Colonic mucosa (tissue), 4 donors: Measurements from ENCODE around the gene FGF8. TPM values are rescaled to one million over a fixed set of nuclear protein-coding genes. Genes with fewer than 3 reads are reported as not detected.

ENCODE experiments used
- DNase-seq: peaks from one replicate; pipeline ENCODE4 v3.0.0-alpha.2; 2020
- H3K27ac ChIP-seq: fragments of 200-600 bp; one replicate; pipeline ENCODE4 v1.8.0; 2021
- H3K27me3 ChIP-seq: fragments of 200-600 bp; one replicate; pipeline ENCODE4 v1.8.0; 2021
- H3K36me3 ChIP-seq: fragments of 200-600 bp; one replicate; pipeline ENCODE4 v1.8.0; 2021
- H3K4me1 ChIP-seq: fragments of 200-600 bp; one replicate; pipeline ENCODE4 v1.8.0; 2021; ENCODE audit warnings: mild to moderate bottlenecking
- H3K4me3 ChIP-seq: fragments of 200-600 bp; one replicate; pipeline ENCODE4 v1.8.0; 2021
- H3K9ac ChIP-seq, 2 donors: one replicate each; pipeline ENCODE4 v1.7.0; 2013; ENCODE audit warnings: control low read depth in 2 of 2, low read depth in 2 of 2, low read length in 2 of 2
- H3K9me3 ChIP-seq: fragments of 200-600 bp; one replicate; pipeline ENCODE4 v1.8.0; 2021
- CTCF ChIP-seq: fragments of 200-600 bp; IDR thresholded peaks from one replicate; pipeline ENCODE4 v1.8.0; 2022; ENCODE audit warnings: antibody characterized with exemption, mild to moderate bottlenecking
- intact Hi-C: fragments of 100-400 bp; cut with DNase I; formaldehyde crosslinking; loops from one replicate; pipeline ENCODE4 v1.14.1; 2022
- total RNA-seq, 2 donors: library from RNA; stranded (reverse); fragmentation: NEBNext Ultra II Directional in 1 of 2; extraction: Animal tissue kit (Norgen Biotek cat#: 25700) in 1 of 2; gene quantifications; one replicate each; pipeline ENCODE4 v1.2.1, GENCODE V29; 2021
- donor health status: healthy.
- donor health status: DM: no; HTN: no; CAD: no.
- donor health status: DM: no; HTN: no; CAD: no.

FGF8 gene
- total RNA-seq, 2 donors from 2014 or later: not detected

- intact Hi-C loops: no loop called here
- Histone ChIP-seq H3K27ac (peak overlapping the region; percentile 51), H3K9me3 (no peaks in the 10 kb centered on the region), H3K9ac (no peak overlapping the region), H3K27me3 (no peaks in the 10 kb centered on the region), H3K36me3 (no peaks in the 10 kb centered on the region), H3K4me1 (peaks cover 5% of the 10 kb centered on the region), H3K4me3 (no peak overlapping the region)
- DNase-seq: no peak
- TF ChIP-seq CTCF: no peak
Observed at GRCh38 chr10:101726115-101726387, 49.9 kb downstream of the FGF8 start.

GRCh38 chr10:101725296-101726114 lies 50.4 kb downstream of the FGF8 start:
- DNase-seq: peak; percentile 69

GRCh38 chr10:101724446-101724845 lies 51.5 kb downstream of the FGF8 start:
- H3K9ac ChIP-seq: no peak overlapping the region
- intact Hi-C loops: no loop called here
- H3K27ac ChIP-seq: no peak overlapping the region
- H3K36me3 ChIP-seq: no peaks in the 10 kb centered on the region
- no peaks in the 10 kb centered on the region for H3K9me3 ChIP-seq
- H3K27me3 ChIP-seq: no peaks in the 10 kb centered on the region
- no peak for DNase-seq
- H3K4me1 ChIP-seq: peaks cover 5% of the 10 kb centered on the region
- H3K4me3 ChIP-seq: no peak overlapping the region
- TF ChIP-seq CTCF: no peak

More at GRCh38 chr10:101725296-101726114, 50.4 kb downstream of the FGF8 start:
- no peaks in the 10 kb centered on the region for H3K36me3 ChIP-seq
- TF ChIP-seq CTCF: no peak
- no peak overlapping the region for H3K9ac ChIP-seq
- H3K27ac ChIP-seq: peak overlapping the region; percentile 51
- no peak overlapping the region for H3K4me3 ChIP-seq
- no peaks in the 10 kb centered on the region for H3K9me3 ChIP-seq
- peaks cover 5% of the 10 kb centered on the region for H3K4me1 ChIP-seq
- no peaks in the 10 kb centered on the region for H3K27me3 ChIP-seq
- intact Hi-C loops: no loop called here

- peaks cover 5% of the 10 kb centered on the region for H3K4me1 ChIP-seq
- no peaks in the 10 kb centered on the region for H3K27me3 ChIP-seq
- H3K4me3 ChIP-seq: no peak overlapping the region
- H3K36me3 ChIP-seq: no peaks in the 10 kb centered on the region
- H3K9ac ChIP-seq: no peak overlapping the region
- no peak for TF ChIP-seq CTCF
- H3K27ac ChIP-seq: no peak overlapping the region
- intact Hi-C loops: no loop called here
- no peaks in the 10 kb centered on the region for H3K9me3 ChIP-seq
- no peak for DNase-seq
Observed at GRCh38 chr10:101723176-101723575, 52.7 kb downstream of the FGF8 start.

- no peaks in the 10 kb centered on the region for H3K36me3 ChIP-seq
- intact Hi-C loops: no loop called here
- no peaks in the 10 kb centered on the region for H3K27me3 ChIP-seq
- no peak for TF ChIP-seq CTCF
- H3K4me3 ChIP-seq: no peak overlapping the region
- no peak for DNase-seq
- no peak overlapping the region for H3K27ac ChIP-seq
- no peak overlapping the region for H3K9ac ChIP-seq
- H3K9me3 ChIP-seq: no peaks in the 10 kb centered on the region
- H3K4me1 ChIP-seq: peaks cover 5% of the 10 kb centered on the region
Observed at GRCh38 chr10:101721806-101722205, 54.1 kb downstream of the FGF8 start.
